Measurements from ENCODE around the gene SLC37A1. TPM values are rescaled to one million over a fixed set of nuclear protein-coding genes. Genes with fewer than 3 reads are reported as not detected.
A peak's percentile ranks its signal among the peaks of the same experiment; 100 is the strongest.

The SLC37A1 gene
- total and polyA plus RNA-seq, 8 donors: 8.9 to 26.8 (median 10.5) TPM

- Histone ChIP-seq H3K9me3 (no peaks in the 10 kb centered on the region), H3K4me3 (no peak overlapping the region), H3K4me1 (peaks cover 0 to 31% of the 10 kb centered on the region in 2 donors), H3K27ac (no peak overlapping the region), H3K27me3 (no peaks in the 10 kb centered on the region), H3K36me3 (peaks cover 0 to 40% of the 10 kb centered on the region in 2 donors)
- DNase-seq (peak in 1 of 4 donors; percentile 28), ATAC-seq (no peak)
- no peak for TF ChIP-seq CTCF (IDR thresholded peaks at IDR 0.05)
- intact Hi-C loops (cut with DNase I): no loop called here
Observed at GRCh38 chr21:42535602-42536171, 22.0 kb downstream of the SLC37A1 start.

- Histone ChIP-seq H3K27me3 (no peaks in the 10 kb centered on the region), H3K9me3 (no peaks in the 10 kb centered on the region), H3K27ac (no peak overlapping the region), H3K4me3 (no peak overlapping the region), H3K4me1 (peaks cover 0 to 24% of the 10 kb centered on the region in 2 donors), H3K36me3 (peaks cover 0 to 49% of the 10 kb centered on the region in 2 donors)
- ATAC-seq: no peak
- peak in 1 of 4 donors; percentile 12 for DNase-seq
- TF ChIP-seq CTCF (IDR thresholded peaks at IDR 0.05): no peak
- intact Hi-C loops (cut with DNase I): no loop called here
Observed at GRCh38 chr21:42536601-42537000, 22.9 kb downstream of the SLC37A1 start.

- Histone ChIP-seq H3K36me3 (peaks cover 0 to 55% of the 10 kb centered on the region in 2 donors), H3K27me3 (no peaks in the 10 kb centered on the region), H3K4me3 (no peak overlapping the region), H3K27ac (no peak overlapping the region), H3K4me1 (peaks cover 0 to 20% of the 10 kb centered on the region in 2 donors), H3K9me3 (no peaks in the 10 kb centered on the region)
- no peak for TF ChIP-seq CTCF (IDR thresholded peaks at IDR 0.05)
- ATAC-seq (no peak), DNase-seq (peak in 1 of 4 donors; percentile 6)
- intact Hi-C loops (cut with DNase I): no loop called here
Observed at GRCh38 chr21:42537106-42537742, 23.6 kb downstream of the SLC37A1 start.

GRCh38 chr21:42538479-42539275 lies 25.0 kb downstream of the SLC37A1 start:
- Histone ChIP-seq H3K4me1 (peaks cover 0 to 6% of the 10 kb centered on the region in 2 donors), H3K27me3 (no peaks in the 10 kb centered on the region), H3K4me3 (no peak overlapping the region), H3K36me3 (peaks cover 0 to 70% of the 10 kb centered on the region in 2 donors), H3K27ac (no peak overlapping the region), H3K9me3 (no peaks in the 10 kb centered on the region)
- TF ChIP-seq CTCF (IDR thresholded peaks at IDR 0.05): no peak
- intact Hi-C loops (cut with DNase I): no loop called here
- DNase-seq (no peak), ATAC-seq (no peak)

GRCh38 chr21:42539342-42539741 lies 25.7 kb downstream of the SLC37A1 start:
- H3K4me1 ChIP-seq: peaks cover 0 to 3% of the 10 kb centered on the region in 2 donors
- H3K27me3 ChIP-seq: no peaks in the 10 kb centered on the region
- H3K36me3 ChIP-seq: peaks cover 0 to 76% of the 10 kb centered on the region in 2 donors
- ATAC-seq: peak; percentile 45
- no peak for DNase-seq
- H3K9me3 ChIP-seq: no peaks in the 10 kb centered on the region
- no peak overlapping the region for H3K27ac ChIP-seq
- no peak for TF ChIP-seq CTCF (IDR thresholded peaks at IDR 0.05)
- intact Hi-C loops (cut with DNase I): no loop called here
- H3K4me3 ChIP-seq: no peak overlapping the region
